ENCODE results near the gene CCDC92.

The CCDC92 gene

DNA sequence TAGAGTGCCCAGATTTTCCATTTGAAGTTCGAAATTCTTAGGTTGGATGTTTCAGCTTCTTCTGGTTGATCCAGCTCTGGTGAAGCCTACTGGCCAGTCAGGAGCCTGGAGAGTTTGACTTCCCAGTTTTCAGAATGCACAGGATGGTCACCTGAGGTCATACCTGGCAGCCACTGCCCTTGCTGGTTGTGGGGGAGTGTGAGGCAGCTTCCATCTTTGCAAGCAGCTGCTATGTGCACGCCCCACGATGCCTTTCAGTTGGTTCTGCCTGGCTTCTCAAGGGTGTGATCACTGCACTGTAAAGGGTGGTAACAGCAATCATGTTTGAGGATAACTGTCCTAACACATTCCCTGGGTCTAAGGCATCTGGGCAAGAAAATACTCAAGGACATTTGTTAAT, 15.4 kb downstream of the CCDC92 start:
- in situ Hi-C loops (cut with HindIII; ENCODE audit: low pct_ligation_motif_present, low sequenced_read_pairs) = no loop called here
- Histone ChIP-seq H3K4me3 (ENCODE audit: low read depth, low read length) (no peak overlapping the region), H3K27me3 (replicated peaks) (no peaks in the 10 kb centered on the region), H3K36me3 (replicated peaks) (no peaks in the 10 kb centered on the region), H3K27ac (no peak overlapping the region)
- DNase-seq = no peak
- no peak for TF ChIP-seq CTCF (IDR thresholded peaks at IDR 0.05; ENCODE audit: low read depth, low read length, missing control alignments)

DNA sequence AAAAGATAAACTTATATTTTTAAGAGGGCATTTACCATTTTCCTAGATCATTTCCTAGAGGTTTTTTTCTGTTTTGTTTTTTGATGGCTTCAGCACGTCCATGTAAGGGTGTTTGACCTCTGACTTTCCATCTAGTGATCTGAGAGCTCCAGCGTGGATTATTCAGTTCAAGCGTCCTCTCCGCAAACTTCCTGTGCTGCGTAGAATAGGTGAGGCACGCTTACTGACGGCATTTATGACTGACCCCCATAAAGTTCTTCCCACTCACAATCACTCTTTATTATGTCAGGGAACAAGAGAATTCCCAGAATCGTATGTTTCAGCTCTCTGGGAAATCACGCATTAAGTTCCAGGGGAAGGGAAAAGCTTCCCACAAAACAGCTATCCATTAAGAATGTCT, 16.4 kb downstream of the CCDC92 start:
- Histone ChIP-seq H3K27me3 (replicated peaks) (no peaks in the 10 kb centered on the region), H3K4me3 (ENCODE audit: low read depth, low read length) (no peak overlapping the region), H3K36me3 (replicated peaks) (no peaks in the 10 kb centered on the region), H3K27ac (no peak overlapping the region)
- no peak for DNase-seq
- no peak for TF ChIP-seq CTCF (IDR thresholded peaks at IDR 0.05; ENCODE audit: low read depth, low read length, missing control alignments)
- in situ Hi-C loops (cut with HindIII; ENCODE audit: low pct_ligation_motif_present, low sequenced_read_pairs) = no loop called here

DNA sequence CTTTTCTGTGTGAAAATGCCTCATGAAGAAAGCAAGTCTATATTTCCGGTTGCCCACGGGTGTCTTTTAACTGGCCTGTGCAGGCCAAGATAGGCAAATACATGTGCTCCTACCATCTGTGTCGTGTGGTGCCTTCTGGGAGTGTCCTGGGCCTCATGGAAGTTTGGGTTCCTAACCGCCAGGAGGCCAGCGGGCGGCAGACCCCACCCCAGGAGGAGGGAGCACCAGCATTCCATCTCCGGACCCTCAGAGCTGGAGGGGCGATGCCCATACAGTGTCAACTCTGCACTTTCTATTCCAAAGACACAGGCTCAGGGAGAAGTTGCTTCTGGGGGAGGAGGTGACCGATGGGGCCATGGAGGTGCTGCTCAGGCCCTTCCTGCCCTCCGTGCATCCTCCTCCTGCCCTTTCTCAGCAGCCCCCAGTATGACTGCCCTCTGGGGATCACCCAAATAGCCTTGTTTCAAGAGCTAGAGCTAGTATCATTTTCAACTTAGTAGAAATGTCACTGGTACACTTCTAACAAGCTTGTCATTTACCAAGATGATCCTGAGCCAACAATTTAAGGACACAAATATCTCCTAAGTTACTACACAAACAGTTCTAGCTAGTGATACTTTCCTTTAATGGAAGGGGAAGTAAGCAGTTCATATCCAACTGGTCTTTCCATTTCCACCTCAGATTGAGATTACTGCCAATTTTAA, 17.8 kb downstream of the CCDC92 start:
- Histone ChIP-seq H3K27ac (no peak overlapping the region), H3K27me3 (replicated peaks) (no peaks in the 10 kb centered on the region), H3K4me3 (ENCODE audit: low read depth, low read length) (no peak overlapping the region), H3K36me3 (replicated peaks) (no peaks in the 10 kb centered on the region)
- no peak for DNase-seq
- in situ Hi-C loops (cut with HindIII; ENCODE audit: low pct_ligation_motif_present, low sequenced_read_pairs) = no loop called here
- no peak for TF ChIP-seq CTCF (IDR thresholded peaks at IDR 0.05; ENCODE audit: low read depth, low read length, missing control alignments)

- in situ Hi-C loops (cut with HindIII; ENCODE audit: low pct_ligation_motif_present, low sequenced_read_pairs) = no loop called here
- H3K36me3 ChIP-seq (replicated peaks) = no peaks in the 10 kb centered on the region
- TF ChIP-seq CTCF (IDR thresholded peaks at IDR 0.05; ENCODE audit: low read depth, low read length, missing control alignments) = no peak
- no peak overlapping the region for H3K4me3 ChIP-seq (ENCODE audit: low read depth, low read length)
- DNase-seq = no peak
- no peaks in the 10 kb centered on the region for H3K27me3 ChIP-seq (replicated peaks)
- no peak overlapping the region for H3K27ac ChIP-seq
Observed at GRCh38 chr12:123952037-123952436, 20.6 kb downstream of the CCDC92 start.

DNA sequence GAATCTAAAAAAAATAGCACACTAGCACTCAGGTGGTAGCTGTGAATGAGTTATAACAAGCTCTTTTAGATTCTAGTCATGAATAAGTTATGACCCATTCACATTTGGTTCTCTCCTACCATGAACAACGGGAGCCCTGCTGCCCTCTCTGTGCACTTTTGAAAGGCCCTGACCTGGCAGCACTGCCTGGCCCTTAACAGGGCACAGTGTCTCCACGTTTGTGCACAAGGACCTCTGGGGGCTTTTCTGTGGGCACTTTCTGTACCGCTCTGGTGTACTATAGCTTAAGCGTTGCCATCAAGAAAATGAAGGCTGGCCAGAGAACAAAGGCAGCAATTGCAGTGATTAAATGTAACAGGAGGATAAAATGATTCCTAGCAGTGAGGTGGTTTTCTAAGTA, 21.2 kb downstream of the CCDC92 start:
- Histone ChIP-seq H3K27ac (no peak overlapping the region), H3K4me3 (ENCODE audit: low read depth, low read length) (no peak overlapping the region), H3K36me3 (replicated peaks) (no peaks in the 10 kb centered on the region), H3K27me3 (replicated peaks) (no peaks in the 10 kb centered on the region)
- no peak for DNase-seq
- in situ Hi-C loops (cut with HindIII; ENCODE audit: low pct_ligation_motif_present, low sequenced_read_pairs) = no loop called here
- no peak for TF ChIP-seq CTCF (IDR thresholded peaks at IDR 0.05; ENCODE audit: low read depth, low read length, missing control alignments)
